ENCODE data around the gene CDR2L.
"Not testable (repeated sequence)": the region's sequence is repeated elsewhere in the genome, so short reads cannot be mapped to it uniquely, and the experiment has no call there.

The CDR2L gene

GRCh38 chr17:74982663-74983313 is 4.6 kb upstream of the CDR2L start:
- not testable (repeated sequence) for DNase-seq

GRCh38 chr17:74986206-74986576 is 1.2 kb upstream of the CDR2L start:
- DNase-seq = no peak

- DNase-seq = no peak
Measured at GRCh38 chr17:74987909-74988711, 678 bp downstream of the CDR2L start.

- DNase-seq = no peak
Measured at GRCh38 chr17:74990581-74991105, 3.2 kb downstream of the CDR2L start.

GRCh38 chr17:74992223-74992622 is 4.8 kb downstream of the CDR2L start:
- DNase-seq = no peak

GRCh38 chr17:74994440-74994839 is 7.0 kb downstream of the CDR2L start:
- no peak for DNase-seq

- DNase-seq = no peak
Measured at GRCh38 chr17:74995847-74996246, 8.4 kb downstream of the CDR2L start.

- no peak for DNase-seq
Measured at GRCh38 chr17:74998783-74999182, 11.4 kb downstream of the CDR2L start.

- no peak for DNase-seq
Measured at GRCh38 chr17:74999523-74999922, 12.1 kb downstream of the CDR2L start.

GRCh38 chr17:75001915-75002843 is 14.7 kb downstream of the CDR2L start:
- DNase-seq = no peak

- no peak for DNase-seq
Measured at GRCh38 chr17:75003070-75003956, 15.9 kb downstream of the CDR2L start.

GRCh38 chr17:75003957-75004355 is 16.5 kb downstream of the CDR2L start:
- DNase-seq = no peak

GRCh38 chr17:75004371-75004770 is 16.9 kb downstream of the CDR2L start:
- DNase-seq = no peak

- DNase-seq = no peak
Measured at GRCh38 chr17:75005291-75005690, 17.9 kb downstream of the CDR2L start.

- not testable (repeated sequence) for DNase-seq
Measured at GRCh38 chr17:75006084-75006483, 18.7 kb downstream of the CDR2L start.

- DNase-seq = no peak
Measured at GRCh38 chr17:75006653-75007052, 19.2 kb downstream of the CDR2L start.

GRCh38 chr17:75008373-75008772 is 20.9 kb downstream of the CDR2L start:
- DNase-seq = no peak

GRCh38 chr17:75009139-75009724 is 21.8 kb downstream of the CDR2L start:
- DNase-seq = no peak

- no peak for DNase-seq
Measured at GRCh38 chr17:75010683-75011400, 23.4 kb downstream of the CDR2L start.

GRCh38 chr17:75011401-75012095 is 24.1 kb downstream of the CDR2L start:
- no peak for DNase-seq

GRCh38 chr17:75012096-75012345 is 24.6 kb downstream of the CDR2L start:
- no peak for DNase-seq
